GM19395 (cell line): ENCODE data around the gene ZNRF2.

Source experiments
- ATAC-seq: cut with Tn5 transposase; IDR thresholded peaks from one replicate; pipeline ENCODE4 v1.9.1; 2021; ENCODE audit warnings: mild to moderate bottlenecking, moderate library complexity; ENCODE audit not compliant: unreplicated experiment

The ZNRF2 gene

GRCh38 chr7:30320392-30320791 lies 36.0 kb downstream of the ZNRF2 start:
- no peak for ATAC-seq

GRCh38 chr7:30321089-30321881 lies 36.9 kb downstream of the ZNRF2 start:
- ATAC-seq = peak; percentile 7

GRCh38 chr7:30321882-30322192 lies 37.4 kb downstream of the ZNRF2 start:
- ATAC-seq = peak; percentile 34

- ATAC-seq = peak; percentile 79
Measured at GRCh38 chr7:30322271-30323005, 38.0 kb downstream of the ZNRF2 start.

GRCh38 chr7:30323006-30323355 lies 38.6 kb downstream of the ZNRF2 start:
- ATAC-seq = peak; percentile 50

- no peak for ATAC-seq
Measured at GRCh38 chr7:30327813-30328212, 43.4 kb downstream of the ZNRF2 start.

- no peak for ATAC-seq
Measured at GRCh38 chr7:30328381-30328780, 44.0 kb downstream of the ZNRF2 start.

- no peak for ATAC-seq
Measured at GRCh38 chr7:30329716-30330115, 45.3 kb downstream of the ZNRF2 start.

GRCh38 chr7:30330134-30331111 lies 46.0 kb downstream of the ZNRF2 start:
- ATAC-seq = peak; percentile 96

GRCh38 chr7:30331338-30331737 lies 46.9 kb downstream of the ZNRF2 start:
- ATAC-seq = no peak

- no peak for ATAC-seq
Measured at GRCh38 chr7:30332549-30332948, 48.2 kb downstream of the ZNRF2 start.

GRCh38 chr7:30335763-30336487 lies 51.5 kb downstream of the ZNRF2 start:
- ATAC-seq = no peak

GRCh38 chr7:30344513-30344912 lies 60.1 kb downstream of the ZNRF2 start:
- no peak for ATAC-seq

GRCh38 chr7:30347226-30348082 lies 63.1 kb downstream of the ZNRF2 start:
- peak; percentile 27 for ATAC-seq

- peak; percentile 82 for ATAC-seq
Measured at GRCh38 chr7:30348083-30348560, 63.7 kb downstream of the ZNRF2 start.

GRCh38 chr7:30349170-30349569 lies 64.8 kb downstream of the ZNRF2 start:
- no peak for ATAC-seq

- ATAC-seq = no peak
Measured at GRCh38 chr7:30349816-30350215, 65.4 kb downstream of the ZNRF2 start.

GRCh38 chr7:30351286-30351685 lies 66.9 kb downstream of the ZNRF2 start:
- no peak for ATAC-seq

- ATAC-seq = no peak
Measured at GRCh38 chr7:30351724-30352123, 67.3 kb downstream of the ZNRF2 start.

- no peak for ATAC-seq
Measured at GRCh38 chr7:30352169-30352568, 67.8 kb downstream of the ZNRF2 start.
